ENCODE data around the gene SOWAHA. TPM values are rescaled to one million over a fixed set of nuclear protein-coding genes. Genes with fewer than 3 reads are reported as not detected.

Gene SOWAHA
- not detected in 2 replicates for total RNA-seq (2014; rRNA removed; shearing (Covaris generic))

GRCh38 chr5:132812781-132813598 lies at the start of gene SOWAHA:
SOWAHA (plus strand) TSS chr5:132813302; CDS start chr5:132813622, 320 bp downstream.
- no peak for DNase-seq (ENCODE audit: low spot score)

- no peak for DNase-seq (ENCODE audit: low spot score)
Measured at GRCh38 chr5:132764051-132764450, 49.1 kb upstream of the SOWAHA start.

GRCh38 chr5:132764671-132765238 lies 48.3 kb upstream of the SOWAHA start:
- DNase-seq (ENCODE audit: low spot score), result no peak

GRCh38 chr5:132765311-132766019 lies 47.6 kb upstream of the SOWAHA start:
- DNase-seq (ENCODE audit: low spot score), result no peak

- no peak for DNase-seq (ENCODE audit: low spot score)
Measured at GRCh38 chr5:132766020-132766805, 46.9 kb upstream of the SOWAHA start.

GRCh38 chr5:132766806-132767055 lies 46.4 kb upstream of the SOWAHA start:
- no peak for DNase-seq (ENCODE audit: low spot score)

- no peak for DNase-seq (ENCODE audit: low spot score)
Measured at GRCh38 chr5:132767150-132767549, 46.0 kb upstream of the SOWAHA start.

- DNase-seq (ENCODE audit: low spot score), result no peak
Measured at GRCh38 chr5:132768485-132768868, 44.6 kb upstream of the SOWAHA start.

GRCh38 chr5:132770476-132771159 lies 42.5 kb upstream of the SOWAHA start:
- DNase-seq (ENCODE audit: low spot score), result no peak

- peak; percentile 48 for DNase-seq (ENCODE audit: low spot score)
Measured at GRCh38 chr5:132771503-132771998, 41.6 kb upstream of the SOWAHA start.

GRCh38 chr5:132772291-132773070 lies 40.6 kb upstream of the SOWAHA start:
- no peak for DNase-seq (ENCODE audit: low spot score)

- no peak for DNase-seq (ENCODE audit: low spot score)
Measured at GRCh38 chr5:132773114-132773513, 40.0 kb upstream of the SOWAHA start.

GRCh38 chr5:132773601-132774355 lies 39.3 kb upstream of the SOWAHA start:
- DNase-seq (ENCODE audit: low spot score), result no peak

- DNase-seq (ENCODE audit: low spot score), result no peak
Measured at GRCh38 chr5:132774406-132774805, 38.7 kb upstream of the SOWAHA start.

GRCh38 chr5:132774896-132775295 lies 38.2 kb upstream of the SOWAHA start:
- no peak for DNase-seq (ENCODE audit: low spot score)

- no peak for DNase-seq (ENCODE audit: low spot score)
Measured at GRCh38 chr5:132775476-132775961, 37.6 kb upstream of the SOWAHA start.

GRCh38 chr5:132776131-132776937 lies 36.8 kb upstream of the SOWAHA start:
- DNase-seq (ENCODE audit: low spot score), result peak; percentile 37

- DNase-seq (ENCODE audit: low spot score), result no peak
Measured at GRCh38 chr5:132776938-132777208, 36.2 kb upstream of the SOWAHA start.

Data from A172 (cell line).